Testis (tissue), 3 donors: ENCODE data around the gene WASF2. TPM values are rescaled to one million over a fixed set of nuclear protein-coding genes. Genes with fewer than 3 reads are reported as not detected.

Experiments
- DNase-seq: peaks from one replicate; pipeline ENCODE4 v3.0.0-alpha.2; 2019
- H3K27ac ChIP-seq, 2 donors: fragments of 200-600 bp; sonication (generic); one replicate each; pipeline ENCODE4 v1.5.1; 2019
- H3K27me3 ChIP-seq: fragments of 200-600 bp; sonication (generic); one replicate; pipeline ENCODE4 v1.5.1; 2019
- H3K36me3 ChIP-seq: fragments of 200-600 bp; sonication (generic); one replicate; pipeline ENCODE4 v1.5.1; 2017; ENCODE audit warnings: low read depth; ENCODE audit errors: missing control alignments
- H3K4me1 ChIP-seq: fragments of 200-600 bp; sonication (generic); one replicate; pipeline ENCODE4 v1.5.1; 2019
- H3K4me3 ChIP-seq, 2 donors: fragments of 200-600 bp; sonication (generic); one replicate each; pipeline ENCODE4 v1.5.1; 2017 to 2019
- H3K9me3 ChIP-seq: fragments of 200-600 bp; sonication (generic); one replicate; pipeline ENCODE4 v1.5.1; 2017
- CTCF ChIP-seq, 3 experiments: fragments of 450-650 bp in 2 of 3; fragments of 200-600 bp in 1 of 3; sonication (generic) in 1 of 3; IDR thresholded peaks; one replicate each; pipeline ENCODE4 v1.5.1; 2016 to 2019; ENCODE audit warnings: antibody characterized with exemption in 3 of 3, mild to moderate bottlenecking in 2 of 3, moderate library complexity in 1 of 3
- POLR2A ChIP-seq: fragments of 450-650 bp; IDR thresholded peaks from one replicate; pipeline ENCODE4 v1.6.1; 2017; ENCODE audit warnings: antibody characterized with exemption, mild to moderate bottlenecking, moderate library complexity
- WGBS, 2 donors: methylation state at CpG; one replicate each; pipeline ENCODE4 v1.1.5; 2018; 5-methylcytosine and 5-hydroxymethylcytosine counted together
- intact Hi-C: fragments of 100-400 bp; cut with DNase I; formaldehyde crosslinking; loops from one replicate; pipeline ENCODE4 v1.15.1; 2023; ENCODE audit warnings: low total_unique reads
- polyA plus RNA-seq: library from polyadenylated mRNA; stranded (reverse); fragments of 350-450 nt; fragmentation: Illumina TruSeq; extraction: RNeasy Lipid Tissue Mini Kit (QIAGEN cat#74804); gene quantifications from one replicate; pipeline ENCODE4 v1.2.3, GENCODE V29; 2014; ENCODE audit warnings: low read depth, low replicate concordance; ENCODE audit not compliant: insufficient read depth
- total RNA-seq, 2 donors: library from RNA; depleted of rRNA; stranded (reverse); fragments of >200 nt; gene quantifications; one replicate each; pipeline ENCODE4 v1.2.3, GENCODE V29; 2016

Gene WASF2
- total and polyA plus RNA-seq, 3 donors from 2014 or later: 57.8 to 128 (median 58.0) TPM

- TF ChIP-seq POLR2A (no peak), CTCF (IDR thresholded peaks at IDR 0.05) (no peak)
- H3K36me3 ChIP-seq: no peaks in the 10 kb centered on the region
- intact Hi-C loops: no loop called here
- H3K9me3 ChIP-seq: no peaks in the 10 kb centered on the region
- H3K27me3 ChIP-seq: no peaks in the 10 kb centered on the region
- DNase-seq: peak; percentile 53
- 30 to 55% methylated on average over 13 to 15 of the region's 15 CpGs for WGBS, 2 donors
- H3K4me3 ChIP-seq: no peak overlapping the region
- H3K27ac ChIP-seq: peak overlapping the region; percentile 16 to 59
- H3K4me1 ChIP-seq: peaks cover 24% of the 10 kb centered on the region
Observed at GRCh38 chr1:27536010-27536757, 46.2 kb upstream of the WASF2 start.

GRCh38 chr1:27535386-27535785, 45.4 kb upstream of the WASF2 start:
- no peak for DNase-seq
- TF ChIP-seq CTCF (IDR thresholded peaks at IDR 0.05) (no peak), POLR2A (no peak)
- H3K36me3 ChIP-seq: no peaks in the 10 kb centered on the region
- intact Hi-C loops: no loop called here
- H3K9me3 ChIP-seq: no peaks in the 10 kb centered on the region
- no peak overlapping the region for H3K4me3 ChIP-seq
- 36 to 47% methylated on average over 2 of the region's 2 CpGs for WGBS, 2 donors
- peak overlapping the region; percentile 16 to 59 for H3K27ac ChIP-seq
- no peaks in the 10 kb centered on the region for H3K27me3 ChIP-seq
- peaks cover 24% of the 10 kb centered on the region for H3K4me1 ChIP-seq

- no peaks in the 10 kb centered on the region for H3K9me3 ChIP-seq
- no peaks in the 10 kb centered on the region for H3K27me3 ChIP-seq
- no peak for TF ChIP-seq CTCF (IDR thresholded peaks at IDR 0.05)
- no peak for TF ChIP-seq POLR2A
- no peak overlapping the region for H3K4me3 ChIP-seq
- intact Hi-C loops: no loop called here
- H3K36me3 ChIP-seq: no peaks in the 10 kb centered on the region
- peaks cover 48% of the 10 kb centered on the region for H3K4me1 ChIP-seq
- H3K27ac ChIP-seq: peak overlapping the region in 1 of 2 donors; percentile 92
- WGBS, 2 donors: 86 to 87% methylated on average over 14 of the region's 14 CpGs
- DNase-seq: no peak
Observed at GRCh38 chr1:27531959-27532685, 42.2 kb upstream of the WASF2 start.

GRCh38 chr1:27530192-27530591, 40.2 kb upstream of the WASF2 start:
- peaks cover 49% of the 10 kb centered on the region for H3K4me1 ChIP-seq

More at GRCh38 chr1:27530192-27530591, 40.2 kb upstream of the WASF2 start:
- Histone ChIP-seq H3K4me3 (no peak overlapping the region), H3K9me3 (no peaks in the 10 kb centered on the region), H3K36me3 (no peaks in the 10 kb centered on the region), H3K27me3 (no peaks in the 10 kb centered on the region), H3K27ac (peak overlapping the region; percentile 91 to 92)
- no peak for DNase-seq
- intact Hi-C loops: no loop called here
- 94 to 96% methylated on average over 10 of the region's 10 CpGs for WGBS, 2 donors
- no peak for TF ChIP-seq POLR2A
- TF ChIP-seq CTCF (IDR thresholded peaks at IDR 0.05): no peak
